GM23338 (cell line): ENCODE measurements around the gene CFAP74. TPM values are rescaled to one million over a fixed set of nuclear protein-coding genes. Genes with fewer than 3 reads are reported as not detected.
A peak's percentile ranks its signal among the peaks of the same experiment; 100 is the strongest.

Experiments used
- ATAC-seq: fragments of 200-7000 bp; cut with Tn5 transposase; 3 replicates; pipeline ENCODE4 v1.9.1; 2020
- DNase-seq: peaks from one replicate; pipeline ENCODE4 v3.0.0-alpha.2; 2015; ENCODE audit warnings: low spot score
- H2AFZ ChIP-seq: fragments of 200-600 bp; sonication (generic); 2 replicates; pipeline ENCODE4 v1.8.0; 2016; ENCODE audit warnings: antibody characterized with exemption, mild to moderate bottlenecking, moderate library complexity
- H3F3A ChIP-seq: fragments of 200-600 bp; sonication (generic); replicated peaks from 2 replicates; pipeline ENCODE4 v1.8.0; 2017; ENCODE audit warnings: antibody characterized with exemption, mixed run types, low read depth
- H3K27ac ChIP-seq: fragments of 200-600 bp; sonication (generic); 2 replicates; pipeline ENCODE4 v1.6.1; 2016; ENCODE audit warnings: low read depth
- H3K27me3 ChIP-seq: fragments of 200-600 bp; sonication (generic); 2 replicates; pipeline ENCODE4 v1.8.0; 2016; ENCODE audit warnings: mild to moderate bottlenecking, mixed run types, moderate library complexity; ENCODE audit not compliant: insufficient read depth
- H3K36me3 ChIP-seq: fragments of 200-600 bp; sonication (generic); 2 replicates; pipeline ENCODE4 v1.8.0; 2016; ENCODE audit warnings: mild to moderate bottlenecking; ENCODE audit not compliant: insufficient read depth
- H3K4me1 ChIP-seq: fragments of 200-600 bp; sonication (generic); 2 replicates; pipeline ENCODE4 v1.8.0; 2016; ENCODE audit warnings: mild to moderate bottlenecking, moderate library complexity; ENCODE audit not compliant: insufficient read depth
- H3K4me2 ChIP-seq: fragments of 200-600 bp; sonication (generic); 2 replicates; pipeline ENCODE4 v1.7.1; 2017; ENCODE audit warnings: mixed run types
- H3K4me3 ChIP-seq: fragments of 200-600 bp; sonication (generic); 2 replicates; pipeline ENCODE4 v1.6.1; 2016; ENCODE audit warnings: mixed run types
- H3K79me2 ChIP-seq: fragments of 200-600 bp; sonication (generic); replicated peaks from 2 replicates; pipeline ENCODE4 v1.8.0; 2017; ENCODE audit warnings: mild to moderate bottlenecking; ENCODE audit not compliant: insufficient read depth
- H3K9me2 ChIP-seq: fragments of 200-600 bp; sonication (generic); 2 replicates; pipeline ENCODE4 v1.8.0; 2017; ENCODE audit not compliant: insufficient read depth
- H4K20me1 ChIP-seq: fragments of 200-600 bp; sonication (generic); replicated peaks from 2 replicates; pipeline ENCODE4 v1.8.0; 2017; ENCODE audit warnings: mild to moderate bottlenecking; ENCODE audit not compliant: insufficient read depth
- H3K27ac Mint-ChIP-seq: 2 replicates; pipeline ENCODE4 v1.8.0; 2020; ENCODE audit warnings: inconsistent platforms, mild to moderate bottlenecking, moderate library complexity, mixed read lengths
- H3K27me3 Mint-ChIP-seq: 3 replicates; pipeline ENCODE4 v1.8.0; 2022; ENCODE audit warnings: low read depth, mild to moderate bottlenecking, moderate library complexity, mixed read lengths, inconsistent platforms; ENCODE audit not compliant: insufficient read depth, poor library complexity
- H3K36me3 Mint-ChIP-seq: 3 replicates; pipeline ENCODE4 v1.8.0; 2021; ENCODE audit warnings: low read depth, mild to moderate bottlenecking, inconsistent platforms, moderate library complexity, mixed read lengths
- H3K4me1 Mint-ChIP-seq: 3 replicates; pipeline ENCODE4 v1.8.0; 2020; ENCODE audit warnings: mild to moderate bottlenecking, inconsistent platforms, mixed read lengths
- H3K4me3 Mint-ChIP-seq: 3 replicates; pipeline ENCODE4 v1.8.0; 2021; ENCODE audit warnings: moderate library complexity, mild to moderate bottlenecking, inconsistent platforms, mixed read lengths
- H3K9me3 Mint-ChIP-seq: 3 replicates; pipeline ENCODE4 v1.8.0; 2020; ENCODE audit warnings: moderate library complexity, mild to moderate bottlenecking, inconsistent platforms, mixed read lengths
- CREB1 ChIP-seq: fragments of 250-450 bp; sonication (Bioruptor Pico); IDR thresholded peaks from 2 replicates; pipeline ENCODE4 v1.5.0; 2020; ENCODE audit warnings: low read depth, mild to moderate bottlenecking, moderate library complexity
- CTCF ChIP-seq, 2 experiments: fragments of 200-600 bp in 1 of 2; sonication (generic) in 1 of 2; conservative IDR thresholded peaks; 2 replicates each; pipeline versions ENCODE4 v1.5.1 to v1.6.1; 2016 to 2017; ENCODE audit warnings: antibody characterized with exemption in 2 of 2, low read depth in 2 of 2, mild to moderate bottlenecking in 2 of 2, moderate library complexity in 1 of 2
- ETS1 ChIP-seq: IDR thresholded peaks from 2 replicates; pipeline ENCODE4 v1.6.1; 2016; ENCODE audit warnings: antibody characterized with exemption
- NANOG ChIP-seq: IDR thresholded peaks from 2 replicates; pipeline ENCODE4 v1.6.1; 2016; ENCODE audit warnings: antibody characterized with exemption, borderline replicate concordance
- REST ChIP-seq: IDR thresholded peaks from one replicate; pipeline ENCODE4 v1.6.1; 2018; ENCODE audit warnings: antibody characterized with exemption; ENCODE audit not compliant: unreplicated experiment
- STAT1 ChIP-seq: IDR thresholded peaks from one replicate; pipeline ENCODE4 v1.6.1; 2016; ENCODE audit warnings: antibody characterized with exemption; ENCODE audit not compliant: unreplicated experiment
- ZNF114 ChIP-seq: fragments of 250-450 bp; sonication (Bioruptor Pico); IDR thresholded peaks from 2 replicates; pipeline ENCODE4 v1.5.0; 2020; ENCODE audit warnings: mild to moderate bottlenecking, moderate library complexity
- polyA plus RNA-seq: library from polyadenylated mRNA; unstranded; fragments of >200 nt; fragmentation: Nextera tagmentation; extraction: Ambion mirVana; gene quantifications from 2 replicates; pipeline ENCODE4 v1.2.1, GENCODE V29; 2016
- total RNA-seq: library from RNA; depleted of rRNA; stranded (reverse); fragments of >200 nt; shearing (Covaris generic); gene quantifications from 2 replicates; pipeline ENCODE4 v1.2.3, GENCODE V29; 2014

Gene CFAP74
- total and polyA plus RNA-seq, 2 experiments from 2014 or later = 0.21 TPM; not detected in 1

- Mint-ChIP-seq H3K27me3 (peaks cover 7% of the 10 kb centered on the region), H3K27ac (peak overlapping the region; percentile 69; the same call in 1 of the 2 replicates), H3K4me3 (no peak overlapping the region), H3K9me3 (no peaks in the 10 kb centered on the region), H3K4me1 (peaks cover 13% of the 10 kb centered on the region), H3K36me3 (no peaks in the 10 kb centered on the region)
- Histone ChIP-seq H3K36me3 (no peaks in the 10 kb centered on the region), H2AFZ (no peak overlapping the region), H3K4me2 (no peak overlapping the region), H3F3A (no peaks in the 10 kb centered on the region), H3K27me3 (no peaks in the 10 kb centered on the region), H3K79me2 (no peaks in the 10 kb centered on the region), H3K4me1 (no peaks in the 10 kb centered on the region), H4K20me1 (no peaks in the 10 kb centered on the region), H3K27ac (no peak overlapping the region), H3K9me2 (no peaks in the 10 kb centered on the region), H3K4me3 (no peak overlapping the region)
- no peak for ATAC-seq
- DNase-seq = no peak
- no peak for TF ChIP-seq CTCF (conservative IDR thresholded peaks at IDR 0.05; ENCODE audit: low read depth in 2 of 2)
These were observed 14.5 kb downstream of the CFAP74 start for GRCh38 chr1:1989102-1989542.

GRCh38 chr1:1988061-1988945 is 15.3 kb downstream of the CFAP74 start:
- H3K36me3 ChIP-seq = no peaks in the 10 kb centered on the region
- no peaks in the 10 kb centered on the region for H3F3A ChIP-seq
- H3K27ac ChIP-seq = no peak overlapping the region
- Mint-ChIP-seq H3K27me3 (peaks cover 7% of the 10 kb centered on the region), H3K4me3 (no peak overlapping the region), H3K4me1 (peaks cover 13% of the 10 kb centered on the region), H3K27ac (no peak overlapping the region), H3K36me3 (no peaks in the 10 kb centered on the region), H3K9me3 (no peaks in the 10 kb centered on the region)
- no peaks in the 10 kb centered on the region for H4K20me1 ChIP-seq
- H3K4me3 ChIP-seq = no peak overlapping the region
- no peak overlapping the region for H2AFZ ChIP-seq
- no peak overlapping the region for H3K4me2 ChIP-seq
- no peaks in the 10 kb centered on the region for H3K9me2 ChIP-seq
- no peaks in the 10 kb centered on the region for H3K27me3 ChIP-seq
- ATAC-seq (no peak), DNase-seq (no peak)
- no peaks in the 10 kb centered on the region for H3K4me1 ChIP-seq
- H3K79me2 ChIP-seq = no peaks in the 10 kb centered on the region
- TF ChIP-seq ETS1 = no peak
- no peak for TF ChIP-seq CTCF (conservative IDR thresholded peaks at IDR 0.05; ENCODE audit: low read depth in 2 of 2)
- TF ChIP-seq ZNF114 (CRISPR knock-in tag) = no peak
- no peak for TF ChIP-seq REST
- no peak for TF ChIP-seq CREB1 (CRISPR knock-in tag)
- no peak for TF ChIP-seq STAT1
- no peak for TF ChIP-seq NANOG
